HG03097 (cell line): ENCODE measurements around the gene SERPINB1.

Experiments
- ATAC-seq: cut with Tn5 transposase; IDR thresholded peaks from one replicate; pipeline ENCODE4 v1.9.1; 2021; ENCODE audit not compliant: unreplicated experiment, low FRiP score

Gene SERPINB1

GRCh38 chr6:2795162-2795561 lies 46.5 kb downstream of the SERPINB1 start:
- ATAC-seq, result no peak

GRCh38 chr6:2794171-2794730 lies 47.4 kb downstream of the SERPINB1 start:
- ATAC-seq, result no peak

GRCh38 chr6:2793534-2794151 lies 48.0 kb downstream of the SERPINB1 start:
- ATAC-seq, result no peak

DNA sequence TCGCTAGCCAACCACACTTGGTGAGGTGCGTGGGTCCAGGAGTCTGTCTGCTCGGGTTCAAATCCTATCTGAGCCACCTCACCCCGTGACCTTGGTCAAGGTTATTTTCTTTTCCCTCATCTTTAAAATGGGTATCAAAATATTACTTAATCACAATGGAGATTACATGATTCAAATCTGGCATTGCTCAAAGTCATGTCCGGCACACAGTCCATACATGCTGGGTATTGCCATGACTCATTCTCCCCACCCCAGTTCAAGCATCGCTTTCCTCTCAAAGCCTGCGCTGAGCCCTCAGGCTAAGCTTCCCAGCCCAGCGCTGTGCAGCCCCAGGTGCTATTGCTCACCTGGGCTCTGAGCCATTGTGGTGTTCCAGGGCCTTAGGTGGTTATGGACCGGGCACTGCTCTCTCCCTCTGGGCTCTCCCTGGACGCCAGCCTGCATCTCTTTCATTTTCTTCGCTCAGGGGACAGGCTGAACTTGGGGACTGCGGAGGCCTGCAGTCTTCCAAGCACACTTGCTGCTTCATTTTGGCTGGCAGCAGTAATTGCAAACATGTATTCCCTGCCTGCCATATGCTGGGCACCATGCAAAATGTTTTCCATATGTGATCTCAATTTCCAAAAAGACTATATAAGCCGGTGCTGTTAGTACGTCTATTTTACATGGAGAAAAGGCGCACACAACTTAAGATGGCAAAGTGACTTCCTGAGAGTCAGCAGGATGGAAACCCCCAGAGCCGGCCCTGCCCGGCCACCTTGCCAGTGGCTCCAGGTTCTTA lies 49.1 kb downstream of the SERPINB1 start:
- ATAC-seq, result no peak

- no peak for ATAC-seq
Measured at GRCh38 chr6:2791450-2791974, 50.2 kb downstream of the SERPINB1 start.

GRCh38 chr6:2790588-2791449 lies 50.8 kb downstream of the SERPINB1 start:
- ATAC-seq, result no peak

GRCh38 chr6:2786269-2786668 lies 55.4 kb downstream of the SERPINB1 start:
- ATAC-seq, result no peak

- no peak for ATAC-seq
Measured at GRCh38 chr6:2784930-2785329, 56.7 kb downstream of the SERPINB1 start.

GRCh38 chr6:2784061-2784460 lies 57.6 kb downstream of the SERPINB1 start:
- ATAC-seq, result no peak

GRCh38 chr6:2783188-2783963 lies 58.3 kb downstream of the SERPINB1 start:
- no peak for ATAC-seq

- ATAC-seq, result no peak
Measured at GRCh38 chr6:2782825-2783187, 58.9 kb downstream of the SERPINB1 start.

- ATAC-seq, result no peak
Measured at GRCh38 chr6:2782356-2782708, 59.3 kb downstream of the SERPINB1 start.
